ENCODE data around the gene PNISR.

DNA sequence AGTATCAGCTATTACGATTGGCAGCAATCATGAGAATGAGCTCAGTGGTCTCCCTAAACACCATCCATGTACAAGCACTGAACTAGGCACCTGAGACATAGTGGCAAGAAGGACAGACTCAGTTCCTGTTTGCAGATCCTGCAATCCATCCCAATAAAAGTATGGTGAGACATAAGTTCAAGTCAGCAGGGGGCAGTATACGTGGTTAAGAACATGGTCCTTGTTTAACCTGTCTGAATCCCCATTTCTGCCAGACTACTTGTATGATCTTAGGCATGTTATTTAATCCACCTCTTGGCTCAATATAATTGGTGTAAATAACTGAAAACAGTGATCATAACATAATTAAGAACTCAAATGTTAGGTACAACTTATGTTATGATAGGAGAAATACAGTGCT, 33.2 kb upstream of the PNISR start:
- no peak for TF ChIP-seq CTCF (IDR thresholded peaks at IDR 0.05)
- no peak for TF ChIP-seq POLR2A (IDR thresholded peaks at IDR 0.05)

Measured in lower leg skin (tissue), 3 donors.